H1 (cell line): ENCODE results near the gene MAPRE3. TPM values are rescaled to one million over a fixed set of nuclear protein-coding genes. Genes with fewer than 3 reads are reported as not detected.

ENCODE experiments used
- CTCF ChIA-PET: fragments of 300-600 bp; sonication (Branson Sonifier 250); formaldehyde crosslinking; loops from one replicate; lab custom pipeline; 2021; ENCODE audit not compliant: partially characterized antibody; lab: Charles Lee
- POLR2A ChIA-PET: fragments of 300-600 bp; sonication (Branson Sonifier 250); formaldehyde crosslinking; loops from one replicate; lab custom pipeline; 2021; ENCODE audit warnings: inconsistent platforms; ENCODE audit not compliant: partially characterized antibody; lab: Charles Lee
- DNase-seq, 2 experiments: peaks; one replicate each; pipeline versions ENCODE4 v3.0.0 to v3.0.0-alpha.2; 2010 to 2022; ENCODE audit warnings: low spot score in 2 of 2, low read depth in 1 of 2, mixed read lengths in 1 of 2
- FAIRE-seq: peaks from 2 replicates; lab custom pipeline; 2011; peaks lifted over from hg19 to GRCh38; lab: Jason Lieb, UNC
- H2AFZ ChIP-seq: 2 replicates; pipeline ENCODE4 v1.8.1; 2012; ENCODE audit warnings: low read length, inconsistent platforms
- H2AK5ac ChIP-seq: 2 replicates; pipeline ENCODE4 v1.6.1; 2013; ENCODE audit warnings: low read depth, low read length
- H2BK120ac ChIP-seq: replicated peaks from 2 replicates; pipeline ENCODE3; 2013; ENCODE audit warnings: low read depth, low read length, inconsistent platforms
- H2BK12ac ChIP-seq: 2 replicates; pipeline ENCODE4 v1.6.1; 2013; ENCODE audit warnings: low read depth, low read length
- H2BK15ac ChIP-seq: 2 replicates; pipeline ENCODE4 v1.6.1; 2013; ENCODE audit warnings: low read length
- H2BK20ac ChIP-seq: 2 replicates; pipeline ENCODE4 v1.6.1; 2013; ENCODE audit warnings: low read length
- H2BK5ac ChIP-seq: 2 replicates; pipeline ENCODE4 v1.6.1; 2013; ENCODE audit warnings: low read depth, low read length
- H3K14ac ChIP-seq: 2 replicates; pipeline ENCODE4 v1.6.1; 2013; ENCODE audit warnings: inconsistent platforms; ENCODE audit not compliant: insufficient read length
- H3K18ac ChIP-seq: 2 replicates; pipeline ENCODE4 v1.6.1; 2013; ENCODE audit warnings: low read length; ENCODE audit errors: extremely low read depth
- H3K23ac ChIP-seq: 2 replicates; pipeline ENCODE4 v1.6.1; 2013; ENCODE audit warnings: inconsistent platforms; ENCODE audit not compliant: insufficient read length
- H3K23me2 ChIP-seq: 2 replicates; pipeline ENCODE4 v1.6.1; 2013; ENCODE audit warnings: low read depth, low read length
- H3K27ac ChIP-seq: 2 replicates; pipeline ENCODE4 v1.6.1; 2011; ENCODE audit warnings: low read depth, low read length, inconsistent platforms
- H3K27me3 ChIP-seq, 4 experiments: replicated peaks in 1 of 4; 1 replicate in 1 of 4; 2 replicates in 3 of 4; pipeline versions ENCODE4 v1.6.1 to v1.8.1; 2011 to 2013; ENCODE audit warnings: low read length in 3 of 4, mild to moderate bottlenecking in 3 of 4, inconsistent platforms in 2 of 4, mixed read lengths in 2 of 4, moderate library complexity in 1 of 4; ENCODE audit not compliant: control insufficient read depth in 3 of 4, insufficient read depth in 3 of 4; ENCODE audit errors: extremely low read depth in 1 of 4
- H3K36me3 ChIP-seq, 4 experiments: 2 replicates each; pipeline versions ENCODE4 v1.6.1 to v1.8.1; 2011 to 2013; ENCODE audit warnings: mild to moderate bottlenecking in 4 of 4, low read length in 3 of 4, moderate library complexity in 2 of 4, control low read depth in 1 of 4, inconsistent platforms in 1 of 4; ENCODE audit not compliant: insufficient read depth in 4 of 4, control insufficient read depth in 2 of 4
- H3K4ac ChIP-seq: replicated peaks from 2 replicates; pipeline ENCODE3; 2013; ENCODE audit warnings: low read length, low read depth, mixed read lengths, inconsistent platforms; ENCODE audit not compliant: insufficient read length
- H3K4me1 ChIP-seq, 4 experiments: replicated peaks in 1 of 4; 1 replicate in 1 of 4; 2 replicates in 3 of 4; pipeline versions ENCODE4 v1.6.1 to v1.8.1; 2011 to 2013; ENCODE audit warnings: low read length in 3 of 4, inconsistent platforms in 2 of 4, mixed read lengths in 1 of 4; ENCODE audit not compliant: insufficient read depth in 4 of 4, control insufficient read depth in 3 of 4
- H3K4me2 ChIP-seq, 2 experiments: 2 replicates each; pipeline versions ENCODE4 v1.6.1 to v1.8.1; 2011 to 2013; ENCODE audit warnings: low read depth in 2 of 2, low read length in 2 of 2, control low read depth in 1 of 2, inconsistent platforms in 1 of 2, mild to moderate bottlenecking in 1 of 2; ENCODE audit not compliant: insufficient read depth in 1 of 2
- H3K4me3 ChIP-seq, 4 experiments: fragments of 200-600, 300-600 bp in 1 of 4; sonication (generic), shearing (Covaris generic), sonication (Bioruptor Twin) in 1 of 4; 2 replicates each; pipeline versions ENCODE4 v1.5.1 to v1.8.1; 2011 to 2016; ENCODE audit warnings: low read length in 4 of 4, low read depth in 3 of 4, control low read depth in 2 of 4, inconsistent platforms in 2 of 4, mild to moderate bottlenecking in 2 of 4, mixed read lengths in 1 of 4, moderate library complexity in 1 of 4; ENCODE audit not compliant: insufficient read depth in 2 of 4; ENCODE audit errors: extremely low read depth in 1 of 4
- H3K56ac ChIP-seq: replicated peaks from 2 replicates; pipeline ENCODE3; 2013; ENCODE audit warnings: low read depth, mild to moderate bottlenecking, mixed read lengths, low read length, inconsistent platforms; ENCODE audit not compliant: insufficient read length
- H3K79me1 ChIP-seq: 2 replicates; pipeline ENCODE4 v1.6.1; 2013; ENCODE audit warnings: low read depth, low read length, control low read depth
- H3K79me2 ChIP-seq, 2 experiments: 2 replicates each; pipeline versions ENCODE4 v1.6.1 to v1.8.1; 2012 to 2013; ENCODE audit warnings: low read length in 2 of 2, mild to moderate bottlenecking in 2 of 2, inconsistent platforms in 1 of 2; ENCODE audit not compliant: insufficient read depth in 2 of 2, control insufficient read depth in 1 of 2
- H3K9ac ChIP-seq, 4 experiments: replicated peaks in 1 of 4; 1 replicate in 1 of 4; 2 replicates in 3 of 4; pipeline versions ENCODE4 v1.6.1 to v1.8.1; 2011 to 2013; ENCODE audit warnings: low read depth in 3 of 4, low read length in 3 of 4, control low read depth in 2 of 4, mild to moderate bottlenecking in 2 of 4, moderate library complexity in 2 of 4, inconsistent platforms in 1 of 4; ENCODE audit errors: extremely low read depth in 1 of 4
- H3K9me3 ChIP-seq, 2 experiments: 2 replicates each; pipeline versions ENCODE4 v1.6.1 to v1.8.1; 2012 to 2013; ENCODE audit warnings: mild to moderate bottlenecking in 2 of 2, moderate library complexity in 2 of 2, control low read depth in 1 of 2, inconsistent platforms in 1 of 2, low read depth in 1 of 2, low read length in 1 of 2, mixed read lengths in 1 of 2; ENCODE audit not compliant: insufficient read depth in 2 of 2
- H4K20me1 ChIP-seq, 2 experiments: replicated peaks in 1 of 2; 2 replicates each; pipeline versions ENCODE3 to v1.8.1; 2011 to 2013; ENCODE audit warnings: inconsistent platforms in 2 of 2, low read length in 2 of 2, mild to moderate bottlenecking in 1 of 2; ENCODE audit not compliant: insufficient read depth in 2 of 2, control insufficient read depth in 1 of 2
- H4K5ac ChIP-seq: 2 replicates; pipeline ENCODE4 v1.6.1; 2013; ENCODE audit warnings: low read length, low read depth, mixed read lengths, inconsistent platforms; ENCODE audit not compliant: insufficient read length
- H4K8ac ChIP-seq: 2 replicates; pipeline ENCODE4 v1.8.0; 2013; ENCODE audit warnings: mild to moderate bottlenecking, moderate library complexity, low read length, inconsistent platforms; ENCODE audit not compliant: insufficient read depth; ENCODE audit errors: extremely low read depth
- H4K91ac ChIP-seq: replicated peaks from 2 replicates; pipeline ENCODE3; 2013; ENCODE audit warnings: low read length, mixed read lengths, inconsistent platforms; ENCODE audit not compliant: insufficient read length
- ASH2L ChIP-seq: fragments of 200-600, 300-600 bp; sonication (generic); IDR thresholded peaks from one replicate; pipeline ENCODE4 v1.7.1; 2017; ENCODE audit warnings: low read length
- FOSL1 ChIP-seq: IDR thresholded peaks from 2 replicates; pipeline ENCODE4 v1.6.1; 2011; ENCODE audit warnings: mild to moderate bottlenecking, low read depth, low read length, moderate library complexity; ENCODE audit not compliant: insufficient read depth
- KDM4A ChIP-seq: IDR thresholded peaks from one replicate; pipeline ENCODE4 v1.7.1; 2012; ENCODE audit warnings: low read depth, mild to moderate bottlenecking, moderate library complexity, low read length, inconsistent platforms; ENCODE audit not compliant: severe bottlenecking
- NANOG ChIP-seq: IDR thresholded peaks from 2 replicates; pipeline ENCODE4 v1.6.1; 2011; ENCODE audit warnings: low read length, low read depth, mild to moderate bottlenecking, inconsistent platforms; ENCODE audit not compliant: insufficient read depth, poor library complexity, severe bottlenecking
- SIN3A ChIP-seq, 2 experiments: IDR thresholded peaks in 1 of 2; conservative IDR thresholded peaks in 1 of 2; 2 replicates each; pipeline ENCODE4 v1.6.1; 2011 to 2012; ENCODE audit warnings: low read length in 2 of 2, improper control_type of control experiment in 1 of 2, low read depth in 1 of 2, mild to moderate bottlenecking in 1 of 2
- WGBS, 2 experiments: shearing (Covaris generic) in 1 of 2; methylation state at CpG; one replicate each; pipeline versions ENCODE4 v1.1.6 to v1.1.7; 2013 to 2015; ENCODE audit warnings: low lambda C conversion rate in 2 of 2, mixed read lengths in 2 of 2, inconsistent platforms in 1 of 2, low coverage in 1 of 2, missing lambda C conversion rate in 1 of 2; ENCODE audit not compliant: insufficient replicate concordance in 2 of 2, insufficient coverage in 1 of 2, insufficient read length in 1 of 2; ENCODE audit errors: extremely low coverage in 1 of 2, missing lambda C conversion rate in 1 of 2; 5-methylcytosine and 5-hydroxymethylcytosine counted together
- polyA plus RNA-seq, 7 experiments: library from polyadenylated mRNA; depleted of rRNA in 3 of 7; stranded (reverse) in 5 of 7; unstranded in 2 of 7; fragments of >200 nt in 5 of 7; fragments of 200-250 nt in 2 of 7; gene quantifications; 1 replicate in 5 of 7; 2 replicates in 1 of 7; 4 replicates in 1 of 7; pipeline versions ENCODE4 v1.2.1 to v1.2.3, GENCODE V29; 2011 to 2013; ENCODE audit warnings: missing spikeins in 2 of 7, mixed read lengths in 2 of 7
- total RNA-seq: library from RNA; stranded (reverse); fragmentation: NEBNext Ultra II Directional; extraction: Animal tissue kit (Norgen Biotek cat#: 25700); gene quantifications from 2 replicates; pipeline ENCODE4 v1.2.1, GENCODE V29; 2021

MAPRE3 gene
- total and polyA plus RNA-seq, 2 of the 8 experiments (the other 6 are each of a cell fraction or from before 2014, with no cell fraction given) = 4.9 to 6.6 TPM

DNA sequence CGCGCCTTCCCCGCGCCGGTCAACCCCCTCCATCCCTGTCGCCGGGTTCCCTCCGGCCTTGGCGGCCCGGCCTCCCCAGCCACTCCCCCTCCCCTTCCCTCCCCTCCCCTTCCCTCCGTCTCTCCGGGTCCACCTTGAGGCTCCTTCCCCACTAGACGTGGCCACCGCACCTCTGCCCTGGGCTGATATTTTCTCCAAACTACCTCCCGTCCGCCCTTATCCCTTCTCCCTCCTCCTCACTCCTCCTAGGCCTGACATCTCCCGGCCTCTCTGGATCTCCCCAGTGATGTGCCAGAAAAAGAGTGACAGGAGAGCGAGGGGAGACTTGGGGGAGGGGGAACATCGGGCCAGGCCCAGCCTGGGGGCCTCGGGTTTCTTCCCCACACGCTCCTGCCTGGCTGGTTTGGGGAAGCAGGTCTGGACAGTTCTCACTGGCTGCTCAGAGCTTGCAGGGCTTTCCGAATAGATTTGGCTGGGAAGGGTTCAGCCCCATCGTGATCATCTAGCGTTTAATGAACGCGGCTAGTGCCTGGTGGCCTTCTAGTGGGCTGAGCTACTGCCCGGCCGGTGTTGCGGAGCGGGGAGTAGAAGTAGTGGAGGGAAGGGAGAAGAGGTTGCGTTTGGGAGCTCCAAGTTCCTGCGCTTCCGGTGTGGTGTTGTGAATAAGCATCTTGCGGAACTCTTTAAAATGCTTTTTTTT lies 641 bp downstream of the MAPRE3 start:
- peak overlapping the region; percentile 92 for H2AFZ ChIP-seq
- POLR2A ChIA-PET = interaction anchor here (0.6 to 3.1 kb wide), 14 partner anchors 8 to 148 kb away, joined by 3 to 12 read pairs (median 4); no protein-coding TSS in a partner anchor

More for the DNA sequence above, 641 bp downstream of the MAPRE3 start:
- no peak overlapping the region for H2BK12ac ChIP-seq
- no peaks in the 10 kb centered on the region for H3K9me3 ChIP-seq
- 0 out of 2 replicates have a peak overlapping the region, but pooled peaks have one; percentile 16 for H2BK15ac ChIP-seq
- no peaks in the 10 kb centered on the region for H3K79me2 ChIP-seq
- peaks cover 0 to 16% (median 3%) of the 10 kb centered on the region in 4 experiments; a peak in 4 of 7 replicates for H3K27me3 ChIP-seq
- H3K23me2 ChIP-seq = peaks cover 7% of the 10 kb centered on the region
- H3K56ac ChIP-seq = no peak overlapping the region
- no peaks in the 10 kb centered on the region for H3K36me3 ChIP-seq
- H3K14ac ChIP-seq = no peak overlapping the region
- no peak overlapping the region for H2BK5ac ChIP-seq
- H4K8ac ChIP-seq = no peak overlapping the region; the same call in 1 of the 2 replicates
- DNase-seq (peak in 1 of 2 experiments; percentile 71), FAIRE-seq (no peak)
- H3K79me1 ChIP-seq = no peaks in the 10 kb centered on the region
- H2BK20ac ChIP-seq = no peak overlapping the region
- no peak overlapping the region for H2BK120ac ChIP-seq
- peak overlapping the region; percentile 63 to 95 (median 90) for H3K4me3 ChIP-seq
- no peak for TF ChIP-seq FOSL1
- TF ChIP-seq ASH2L = peak; percentile 85
- TF ChIP-seq NANOG = no peak
- peak; percentile 91 for TF ChIP-seq KDM4A
- 0 out of 4 replicates have a peak, but pooled peaks have one; percentile 41 to 79 for TF ChIP-seq SIN3A (conservative IDR thresholded peaks at IDR 0.05 in 1 of 2, IDR thresholded peaks at IDR 0.05 in 1 of 2; ENCODE audit: low read depth in 1 of 2, low read length in 2 of 2)
- no peak overlapping the region for H3K18ac ChIP-seq
- H4K5ac ChIP-seq = no peak overlapping the region
- H4K91ac ChIP-seq = no peak overlapping the region
- H3K4me1 ChIP-seq = peaks cover 0 to 8% (median 4%) of the 10 kb centered on the region in 4 experiments; a peak in 6 of 7 replicates
- H2AK5ac ChIP-seq = no peak overlapping the region
- H3K4me2 ChIP-seq = peak overlapping the region; percentile 81 to 89
- H3K9ac ChIP-seq = peak overlapping the region in 2 of 4 experiments; percentile 5 to 46; a peak in 3 of 7 replicates
- no peaks in the 10 kb centered on the region for H4K20me1 ChIP-seq
- no peak overlapping the region for H3K27ac ChIP-seq
- CTCF ChIA-PET = interaction anchor here (0.6 to 3.6 kb wide), 13 partner anchors 9 to 826 kb away, joined by 3 to 34 read pairs (median 4); no protein-coding TSS in a partner anchor
- H3K4ac ChIP-seq = no peak overlapping the region
- no peak overlapping the region for H3K23ac ChIP-seq
- WGBS, 2 experiments = 13% methylated on average over 18 of the region's 34 CpGs; no CpG with 5 or more reads in 1 of the 2 experiments
